GM12865 (cell line): ENCODE data around the gene MCOLN1.

Source experiments
- DNase-seq: peaks from one replicate; pipeline ENCODE4 v3.0.0; 2010; ENCODE audit warnings: low read depth
- H3K4me3 ChIP-seq: 2 replicates; pipeline ENCODE4 v1.5.1; 2011; ENCODE audit warnings: mild to moderate bottlenecking, low read depth, low read length, control low read depth
- TF ChIP-seq, protein P1 (sequence below): IDR thresholded peaks from 2 replicates; pipeline ENCODE4 v1.5.1; 2011; ENCODE audit warnings: low read length, control low read depth, low read depth, inconsistent platforms; ENCODE audit not compliant: insufficient read depth; ENCODE audit errors: missing control alignments

Gene MCOLN1

DNA sequence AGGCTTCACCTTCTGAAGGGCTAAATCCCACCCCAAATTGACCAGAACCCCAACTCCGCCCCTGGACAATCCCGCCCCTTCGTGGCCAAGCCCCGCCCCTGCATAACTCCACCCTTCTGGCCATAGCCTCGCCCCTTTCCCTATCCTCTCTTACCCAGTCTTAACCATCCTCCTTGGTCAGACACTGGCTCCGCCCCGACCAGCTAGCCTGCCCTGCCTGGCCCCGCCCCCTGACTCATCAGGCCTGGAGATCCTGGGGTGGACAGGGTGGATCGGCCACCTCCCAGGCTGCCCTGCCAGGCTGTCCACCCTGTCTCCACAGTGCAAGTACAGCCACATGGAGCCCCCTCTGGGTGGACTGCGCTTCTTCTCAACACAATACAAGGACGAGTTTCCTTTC is 14.5 kb upstream of the MCOLN1 start:
- peak; percentile 57 for DNase-seq
- no peak overlapping the region for H3K4me3 ChIP-seq
- TF ChIP-seq, protein P1, sequence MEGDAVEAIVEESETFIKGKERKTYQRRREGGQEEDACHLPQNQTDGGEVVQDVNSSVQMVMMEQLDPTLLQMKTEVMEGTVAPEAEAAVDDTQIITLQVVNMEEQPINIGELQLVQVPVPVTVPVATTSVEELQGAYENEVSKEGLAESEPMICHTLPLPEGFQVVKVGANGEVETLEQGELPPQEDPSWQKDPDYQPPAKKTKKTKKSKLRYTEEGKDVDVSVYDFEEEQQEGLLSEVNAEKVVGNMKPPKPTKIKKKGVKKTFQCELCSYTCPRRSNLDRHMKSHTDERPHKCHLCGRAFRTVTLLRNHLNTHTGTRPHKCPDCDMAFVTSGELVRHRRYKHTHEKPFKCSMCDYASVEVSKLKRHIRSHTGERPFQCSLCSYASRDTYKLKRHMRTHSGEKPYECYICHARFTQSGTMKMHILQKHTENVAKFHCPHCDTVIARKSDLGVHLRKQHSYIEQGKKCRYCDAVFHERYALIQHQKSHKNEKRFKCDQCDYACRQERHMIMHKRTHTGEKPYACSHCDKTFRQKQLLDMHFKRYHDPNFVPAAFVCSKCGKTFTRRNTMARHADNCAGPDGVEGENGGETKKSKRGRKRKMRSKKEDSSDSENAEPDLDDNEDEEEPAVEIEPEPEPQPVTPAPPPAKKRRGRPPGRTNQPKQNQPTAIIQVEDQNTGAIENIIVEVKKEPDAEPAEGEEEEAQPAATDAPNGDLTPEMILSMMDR, result no peak

DNA sequence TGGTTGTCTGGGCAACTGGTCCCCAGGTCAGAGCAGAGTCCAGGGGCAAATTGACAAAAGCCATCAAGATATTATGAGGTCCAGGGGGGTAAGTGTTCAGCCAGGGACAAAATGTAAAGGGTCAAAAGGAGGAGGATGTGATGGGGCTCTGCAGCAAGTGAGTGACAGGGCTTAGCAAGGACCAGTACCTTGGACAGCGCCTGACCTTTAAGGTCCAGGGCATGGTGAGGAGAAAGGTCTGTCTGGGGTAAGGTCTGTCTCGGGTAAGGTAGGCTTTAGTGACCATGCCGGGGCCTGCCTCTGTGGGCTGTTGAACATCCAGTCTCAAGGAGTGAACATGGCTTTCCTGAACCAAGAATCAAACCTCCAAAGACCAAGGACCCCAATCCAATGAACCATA is 12.8 kb upstream of the MCOLN1 start:
- TF ChIP-seq, protein P1, result no peak
- no peak overlapping the region for H3K4me3 ChIP-seq
- no peak for DNase-seq

DNA sequence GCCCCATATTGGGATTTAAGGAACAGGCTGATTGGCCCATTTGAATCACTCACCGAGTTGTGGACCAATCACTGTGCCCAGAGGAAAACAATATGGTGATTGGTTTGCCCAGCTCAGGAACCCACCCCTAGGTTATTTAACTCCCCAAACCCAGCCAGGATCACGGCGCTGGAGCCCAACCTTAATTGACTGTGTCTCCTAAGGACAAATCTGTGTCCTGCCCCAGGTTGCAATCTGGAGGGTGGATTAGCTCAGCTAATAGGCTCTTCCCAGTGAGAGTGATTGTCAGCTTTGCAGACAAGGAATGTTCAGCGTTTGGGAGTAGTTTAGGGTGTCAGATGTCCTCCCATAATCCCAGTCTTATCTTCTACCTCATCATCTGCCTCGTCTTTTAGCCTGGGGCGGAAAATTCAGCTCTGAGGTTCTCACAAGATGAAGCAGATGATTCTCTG is 10.0 kb upstream of the MCOLN1 start:
- TF ChIP-seq, protein P1, result no peak
- DNase-seq, result no peak
- H3K4me3 ChIP-seq, result no peak overlapping the region

DNA sequence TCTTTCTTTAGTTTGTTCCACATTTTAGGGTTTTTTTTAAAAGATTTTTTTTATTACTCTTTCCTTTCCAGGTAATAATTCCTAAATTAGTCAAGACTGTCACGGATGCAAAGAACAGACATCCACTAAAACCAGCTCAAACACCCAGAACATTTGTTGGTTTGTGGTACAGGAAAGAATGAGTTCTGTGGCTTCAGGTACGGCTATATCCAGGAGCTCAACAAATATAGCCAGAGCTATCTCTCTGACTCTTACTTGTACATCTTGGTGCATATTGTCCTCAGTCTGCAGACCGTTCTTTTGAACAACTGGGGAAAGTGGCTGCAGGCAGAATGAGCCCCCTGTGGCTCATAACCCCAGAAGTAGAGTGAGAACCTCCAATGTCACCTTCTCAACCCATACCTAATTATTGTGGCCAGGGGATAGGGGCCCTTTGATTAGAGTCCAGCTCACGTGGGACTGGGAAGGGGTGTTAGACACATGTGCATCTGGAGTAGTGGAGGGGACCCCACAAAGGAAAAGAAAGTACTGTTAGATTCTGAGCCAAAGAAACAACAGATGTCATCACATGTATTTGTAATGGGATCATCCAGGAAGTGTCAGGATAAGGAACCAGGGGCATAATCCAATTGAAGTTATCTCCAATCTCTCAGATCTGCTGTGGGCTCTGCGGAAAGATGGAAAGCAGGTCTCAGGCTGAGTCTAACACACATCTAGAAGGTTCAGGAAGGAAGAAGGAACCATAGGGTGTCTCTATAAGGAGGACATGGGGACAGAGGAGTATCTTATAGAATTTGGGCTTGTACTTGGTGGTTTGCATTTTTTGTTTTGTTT is 8.4 kb upstream of the MCOLN1 start:
- no peak for DNase-seq
- no peak overlapping the region for H3K4me3 ChIP-seq
- TF ChIP-seq, protein P1, result no peak

DNA sequence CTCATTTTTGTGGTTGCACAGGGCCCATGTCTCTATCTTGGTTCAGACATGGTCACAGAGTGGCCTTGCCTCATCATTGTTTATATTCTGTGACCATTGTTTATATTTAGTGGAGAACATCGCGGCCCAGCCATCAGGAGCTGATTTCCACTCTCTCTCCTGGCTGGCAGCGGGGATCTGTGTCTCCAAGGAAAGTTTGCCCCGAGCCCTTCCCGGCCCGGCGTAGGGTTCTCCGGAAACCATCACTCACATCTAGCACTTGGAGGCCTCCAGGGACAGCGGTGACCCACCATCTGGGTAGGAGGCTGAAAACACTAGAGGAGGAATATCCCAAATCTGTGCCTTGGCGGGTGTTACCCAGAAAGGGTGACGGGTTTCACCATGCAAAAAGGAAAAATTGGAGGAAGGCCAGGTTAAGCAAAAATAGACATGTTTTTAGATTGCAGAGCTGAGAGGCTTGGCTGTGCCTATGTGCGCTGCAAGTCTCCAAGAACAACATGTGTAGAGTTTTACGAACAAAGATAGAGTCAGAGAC is 7.2 kb upstream of the MCOLN1 start:
- DNase-seq, result no peak
- H3K4me3 ChIP-seq, result no peak overlapping the region
- TF ChIP-seq, protein P1, result no peak

DNA sequence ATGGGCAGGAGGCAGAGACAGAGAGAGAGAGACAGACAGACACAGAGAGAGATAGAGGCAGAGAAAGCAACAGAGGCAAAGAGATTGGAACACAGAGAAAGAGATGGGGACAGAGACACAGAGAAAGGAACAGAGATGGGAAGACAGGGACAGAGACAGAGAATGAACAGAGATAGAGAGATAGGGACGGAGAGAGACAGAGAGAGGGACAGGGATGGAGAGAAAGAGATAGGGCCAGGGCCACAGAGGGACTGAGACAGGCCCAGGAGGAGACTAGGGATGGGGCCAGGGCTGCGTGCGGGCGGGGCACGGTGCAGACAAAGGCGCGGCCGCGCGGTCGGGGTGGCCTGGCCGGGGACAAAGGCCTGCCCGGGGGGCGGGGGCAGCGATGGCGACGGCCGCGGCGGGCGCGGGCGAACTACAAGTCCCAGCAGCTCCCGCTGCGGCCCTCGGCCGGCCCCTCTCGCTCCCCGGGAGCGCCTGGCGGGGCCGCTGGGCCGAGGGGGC is 6.7 kb upstream of the MCOLN1 start, which contains the start of gene ZNF358:
TSS of gene ZNF358 (plus strand) at position 459 of the 507 bp plus-strand sequence. CDS start 3,140 bp downstream, outside the sequence.
- H3K4me3 ChIP-seq, result peak within 1 kb of the TSS; percentile 42
- TF ChIP-seq, protein P1, result no peak
- peak; percentile 54 for DNase-seq
